A549 (cell line): ENCODE data around the gene ST6GALNAC4. TPM values are rescaled to one million over a fixed set of nuclear protein-coding genes. Genes with fewer than 3 reads are reported as not detected.
A peak's percentile ranks its signal among the peaks of the same experiment; 100 is the strongest.

Experiments
- ATAC-seq, 2 experiments: fragments of 200-7000 bp in 1 of 2; fragments of >200 bp in 1 of 2; cut with Nextera tagmentation in 1 of 2; cut with Tn5 transposase in 1 of 2; 3 replicates each; pipeline versions ENCODE4 v1.8.0 to v1.9.1; 2018 to 2020; ENCODE audit warnings: mild to moderate bottlenecking in 1 of 2, moderate library complexity in 1 of 2
- CTCF ChIA-PET: fragments of 300-600 bp; sonication (Branson Sonifier 250); formaldehyde crosslinking; extraction: SDS; loops from one replicate; lab custom pipeline; 2021; ENCODE audit warnings: antibody characterized with exemption, inconsistent platforms; lab: Yijun Ruan, JAX
- POLR2A ChIA-PET: fragments of 350-600 bp; formaldehyde crosslinking; extraction: SDS; loops from one replicate; lab custom pipeline; 2021; ENCODE audit warnings: antibody characterized with exemption, inconsistent platforms; lab: Yijun Ruan, JAX
- DNase-seq, 2 experiments: peaks; one replicate each; pipeline versions ENCODE4 v3.0.0 to v3.0.0-alpha.2; 2011 to 2016; ENCODE audit warnings: low read depth in 1 of 2, low spot score in 1 of 2
- FAIRE-seq: peaks from 2 replicates; lab custom pipeline; 2011; peaks lifted over from hg19 to GRCh38; lab: Jason Lieb, UNC
- H3K27ac ChIP-seq, 2 experiments: fragments of >200 bp; sonication (Bioruptor Twin); formaldehyde crosslinking; 3 replicates each; pipeline ENCODE4 v1.5.1; 2016 to 2017
- H3K4me1 ChIP-seq: fragments of >200 bp; sonication (Bioruptor Twin); formaldehyde crosslinking; 3 replicates; pipeline ENCODE4 v1.6.1; 2016
- H3K4me2 ChIP-seq: fragments of >200 bp; sonication (Bioruptor Twin); formaldehyde crosslinking; 3 replicates; pipeline ENCODE4 v1.6.1; 2016
- H3K4me3 ChIP-seq: fragments of >200 bp; sonication (Bioruptor Twin); formaldehyde crosslinking; 3 replicates; pipeline ENCODE4 v1.5.1; 2016
- H3K9me3 ChIP-seq: fragments of >200 bp; sonication (Bioruptor Twin); formaldehyde crosslinking; 3 replicates; pipeline ENCODE4 v1.6.1; 2016
- BHLHE40 ChIP-seq: IDR thresholded peaks from 2 replicates; pipeline ENCODE4 v1.6.1; 2012; ENCODE audit warnings: low read depth, low read length, inconsistent platforms
- CEBPB ChIP-seq, 2 experiments: fragments of >200 bp in 1 of 2; sonication (Bioruptor Twin) in 1 of 2; formaldehyde crosslinking in 1 of 2; IDR thresholded peaks; 2 replicates each; pipeline ENCODE4 v1.6.1; 2012 to 2016
- CTCF ChIP-seq: fragments of >200 bp; sonication (Bioruptor Twin); formaldehyde crosslinking; IDR thresholded peaks from 3 replicates; pipeline ENCODE4 v1.5.1; 2016
- EHMT2 ChIP-seq: fragments of 200-600 bp; sonication (generic); IDR thresholded peaks from 2 replicates; pipeline ENCODE4 v1.6.1; 2016; ENCODE audit warnings: antibody characterized with exemption, low read depth, mild to moderate bottlenecking, moderate library complexity
- ELK1 ChIP-seq: fragments of 150-350 bp; IDR thresholded peaks from 2 replicates; pipeline ENCODE4 v1.6.1; 2014; ENCODE audit warnings: low read depth, mild to moderate bottlenecking, low read length
- FOSL2 ChIP-seq, 2 experiments: fragments of 450-650 bp in 1 of 2; fragments of >200 bp in 1 of 2; sonication (Bioruptor Twin) in 1 of 2; formaldehyde crosslinking; IDR thresholded peaks; 2 replicates each; pipeline versions ENCODE4 v1.5.0 to v1.6.1; 2016 to 2020; ENCODE audit warnings: mild to moderate bottlenecking in 1 of 2, moderate library complexity in 1 of 2
- GATA3 ChIP-seq: IDR thresholded peaks from 2 replicates; pipeline ENCODE4 v1.6.1; 2012; ENCODE audit warnings: borderline replicate concordance
- HEYL ChIP-seq: fragments of 250-450 bp; sonication (Bioruptor Pico); IDR thresholded peaks from 2 replicates; pipeline ENCODE4 v1.8.0; 2021; ENCODE audit warnings: mild to moderate bottlenecking, moderate library complexity
- HMGXB4 ChIP-seq: fragments of 250-450 bp; sonication (Bioruptor Pico); IDR thresholded peaks from 2 replicates; pipeline ENCODE4 v1.5.0; 2021; ENCODE audit warnings: mild to moderate bottlenecking, moderate library complexity, borderline replicate concordance
- HOXB13 ChIP-seq: fragments of 250-450 bp; sonication (Bioruptor Pico); IDR thresholded peaks from 2 replicates; pipeline ENCODE4 v1.5.0; 2020; ENCODE audit warnings: low read depth, mild to moderate bottlenecking, moderate library complexity
- JUN ChIP-seq, 2 experiments: fragments of >200 bp; sonication (Bioruptor Twin); formaldehyde crosslinking; IDR thresholded peaks; 2 replicates in 1 of 2; 3 replicates in 1 of 2; pipeline ENCODE4 v1.6.1; 2016 to 2017
- MAFK ChIP-seq: fragments of 450-650 bp; IDR thresholded peaks from 2 replicates; pipeline ENCODE4 v1.6.1; 2014; ENCODE audit not compliant: partially characterized antibody
- MAX ChIP-seq: IDR thresholded peaks from 2 replicates; pipeline ENCODE4 v1.6.1; 2012
- POLR2AphosphoS2 ChIP-seq: conservative IDR thresholded peaks from 2 replicates; pipeline ENCODE4 v1.6.1; 2012; ENCODE audit warnings: low read length, improper control_type of control experiment, inconsistent platforms
- RAD21 ChIP-seq, 2 experiments: fragments of >200 bp in 1 of 2; sonication (Bioruptor Twin) in 1 of 2; formaldehyde crosslinking in 1 of 2; IDR thresholded peaks in 1 of 2; conservative IDR thresholded peaks in 1 of 2; 2 replicates in 1 of 2; 3 replicates in 1 of 2; pipeline ENCODE4 v1.6.1; 2012 to 2018; ENCODE audit warnings: inconsistent platforms in 1 of 2
- REST ChIP-seq: fragments of 200-600 bp; sonication (generic); IDR thresholded peaks from 2 replicates; pipeline ENCODE4 v1.6.1; 2016; ENCODE audit warnings: antibody characterized with exemption, mild to moderate bottlenecking, moderate library complexity
- RNF2 ChIP-seq: fragments of 200-600 bp; sonication (generic); IDR thresholded peaks from 2 replicates; pipeline ENCODE4 v1.6.1; 2016; ENCODE audit warnings: low read depth, mild to moderate bottlenecking, antibody characterized with exemption, moderate library complexity, borderline replicate concordance
- SMC3 ChIP-seq: fragments of >200 bp; sonication (Bioruptor Twin); formaldehyde crosslinking; IDR thresholded peaks from 3 replicates; pipeline ENCODE4 v1.6.1; 2018; ENCODE audit warnings: inconsistent platforms
- WGBS: methylation state at CpG from one replicate; pipeline ENCODE4 v1.1.6; 2017; ENCODE audit errors: missing lambda C conversion rate; 5-methylcytosine and 5-hydroxymethylcytosine counted together
- polyA plus RNA-seq, 4 experiments: library from polyadenylated mRNA; depleted of rRNA in 3 of 4; stranded (reverse); fragments of >200 nt; fragmentation: RNase III in 1 of 4; extraction: RNeasy Plus Mini Kit Qiagen cat#74134 plus additional on column Dnase treatment in 1 of 4; gene quantifications; 2 replicates in 3 of 4; 3 replicates in 1 of 4; pipeline ENCODE4 v1.2.3, GENCODE V29; 2011 to 2017

The ST6GALNAC4 gene
- polyA plus RNA-seq, 2 of the 4 experiments (the other 2 are of a cell fraction): 11.0 to 24.8 TPM

- Histone ChIP-seq H3K4me3 (no peak overlapping the region), H3K4me2 (no peak overlapping the region), H3K4me1 (peaks cover 7% of the 10 kb centered on the region), H3K27ac (peak overlapping the region in 1 of 2 experiments; percentile 45; a peak in 1 of 6 replicates), H3K9me3 (no peaks in the 10 kb centered on the region)
- ChIA-PET POLR2A (interaction anchor here (0.7 to 1.1 kb wide), 4 partner anchors 66 to 418 kb away, joined by 3 to 10 read pairs (median 5); partner anchors contain the start of gene LRSAM1), CTCF (interaction anchor here (0.6 to 13.7 kb wide), 87 partner anchors 9 to 471 kb away, joined by 3 to 117 read pairs (median 6); partner anchors contain the start of genes CDK9, ENG, FPGS and PTRH1)
- DNase-seq (peak; percentile 81 to 96), FAIRE-seq (no peak), ATAC-seq (peak; percentile 88 to 97)
- WGBS: 50% methylated on average over 14 of the region's 18 CpGs
- no peak for TF ChIP-seq GATA3
- TF ChIP-seq POLR2AphosphoS2: no peak
- no peak for TF ChIP-seq HEYL (CRISPR knock-in tag)
- peak; percentile 82 for TF ChIP-seq CTCF
- no peak for TF ChIP-seq JUN (IDR thresholded peaks at IDR 0.05)
- no peak for TF ChIP-seq BHLHE40
- no peak for TF ChIP-seq FOSL2 (IDR thresholded peaks at IDR 0.05)
- no peak for TF ChIP-seq FOSL2 (CRISPR knock-in tag; IDR thresholded peaks at IDR 0.05)
- peak; percentile 88 for TF ChIP-seq SMC3
- TF ChIP-seq ELK1: no peak
- TF ChIP-seq RNF2: no peak
- 0 out of 2 replicates have a peak, but pooled peaks have one; percentile 30 for TF ChIP-seq MAX
- no peak for TF ChIP-seq REST
- TF ChIP-seq CEBPB (IDR thresholded peaks at IDR 0.05): no peak
- no peak for TF ChIP-seq HMGXB4
- TF ChIP-seq EHMT2: no peak
- TF ChIP-seq HOXB13: no peak
- TF ChIP-seq RAD21 (conservative IDR thresholded peaks at IDR 0.05 in 1 of 2, IDR thresholded peaks at IDR 0.05 in 1 of 2): peak; percentile 89 to 96
- TF ChIP-seq MAFK: no peak
These were observed 47.3 kb downstream of the ST6GALNAC4 start for GRCh38 chr9:127869310-127870152.
